Right ventricle myocardium superior (tissue), 1 donor: ENCODE data around the gene FBRS. TPM values are rescaled to one million over a fixed set of nuclear protein-coding genes. Genes with fewer than 3 reads are reported as not detected.
A peak's percentile ranks its signal among the peaks of the same experiment; 100 is the strongest.
"Not testable (repeated sequence)": the region's sequence is repeated elsewhere in the genome, so short reads cannot be mapped to it uniquely, and the experiment has no call there.

ENCODE experiments used
- ATAC-seq: fragments of 200-7000 bp; cut with Tn5 transposase; one replicate; pipeline ENCODE4 v1.9.1; 2020; ENCODE audit warnings: mild to moderate bottlenecking; ENCODE audit not compliant: poor library complexity
- DNase-seq: peaks from one replicate; pipeline ENCODE4 v3.0.0-alpha.2; 2020
- intact Hi-C: fragments of 100-400 bp; cut with DNase I; formaldehyde crosslinking; loops from one replicate; pipeline ENCODE4 v1.11.2; 2022
- total RNA-seq: library from RNA; stranded (reverse); fragmentation: NEBNext Ultra II Directional; extraction: Animal tissue kit (Norgen Biotek cat#: 25700); gene quantifications from one replicate; pipeline ENCODE4 v1.2.1, GENCODE V29; 2021
- donor health status: DM: no; HTN: yes; CAD: no; lungs with severe emphysema.

Gene FBRS
- total RNA-seq, 1 donor from 2014 or later: 28.3 TPM

GRCh38 chr16:30688701-30689100 is 30.5 kb downstream of the FBRS start:
- DNase-seq: no peak
- intact Hi-C loops: no loop called here

GRCh38 chr16:30691907-30692306 is 33.7 kb downstream of the FBRS start:
- intact Hi-C loops: no loop called here
- ATAC-seq: no peak
- no peak for DNase-seq

More at GRCh38 chr16:30688701-30689100, 30.5 kb downstream of the FBRS start:
- ATAC-seq: no peak

- no peak for DNase-seq
- intact Hi-C loops: no loop called here
- ATAC-seq: no peak
Measured at GRCh38 chr16:30692396-30693064, 34.3 kb downstream of the FBRS start.

GRCh38 chr16:30694926-30695693 is 36.9 kb downstream of the FBRS start:
- ATAC-seq (no peak), DNase-seq (no peak)
- intact Hi-C loops: no loop called here

- intact Hi-C loops, ATAC-seq: not testable (repeated sequence)
Measured at GRCh38 chr16:30696646-30697045, 38.4 kb downstream of the FBRS start.

GRCh38 chr16:30697264-30698138 is 39.3 kb downstream of the FBRS start:
- no peak for ATAC-seq
- intact Hi-C loops: no loop called here
- no peak for DNase-seq

More at GRCh38 chr16:30696646-30697045, 38.4 kb downstream of the FBRS start:
- DNase-seq: peak; percentile 29

GRCh38 chr16:30698139-30698815 is 40.0 kb downstream of the FBRS start:
- ATAC-seq (peak; percentile 96), DNase-seq (peak; percentile 100)
- intact Hi-C loops: no loop called here

GRCh38 chr16:30698816-30699614 is 40.8 kb downstream of the FBRS start, which contains the start of gene SRCAP:
TSS of gene SRCAP (plus strand) at chr16:30699171. CDS start at chr16:30700825, 1,654 bp downstream.
- intact Hi-C loops: no loop called here
- ATAC-seq (peak; percentile 80), DNase-seq (peak; percentile 91)

- DNase-seq (peak; percentile 24), ATAC-seq (no peak)
- intact Hi-C loops: no loop called here
Measured at GRCh38 chr16:30699615-30700099, 41.4 kb downstream of the FBRS start.

- DNase-seq (peak; percentile 66), ATAC-seq (no peak)
- intact Hi-C loops: no loop called here
Measured at GRCh38 chr16:30700491-30700890, 42.3 kb downstream of the FBRS start.

- intact Hi-C loops: no loop called here
- ATAC-seq: no peak
- DNase-seq: no peak
Measured at GRCh38 chr16:30700971-30701370, 42.7 kb downstream of the FBRS start.

GRCh38 chr16:30703071-30703470 is 44.8 kb downstream of the FBRS start:
- peak; percentile 13 for DNase-seq
- ATAC-seq, intact Hi-C loops: not testable (repeated sequence)

- no peak for ATAC-seq
- peak; percentile 15 for DNase-seq
- intact Hi-C loops: no loop called here
Measured at GRCh38 chr16:30703971-30704370, 45.7 kb downstream of the FBRS start.

- intact Hi-C loops: no loop called here
- DNase-seq (no peak), ATAC-seq (no peak)
Measured at GRCh38 chr16:30706046-30706445, 47.8 kb downstream of the FBRS start.

- ATAC-seq (no peak), DNase-seq (no peak)
- intact Hi-C loops: no loop called here
Measured at GRCh38 chr16:30710971-30711370, 52.7 kb downstream of the FBRS start.

GRCh38 chr16:30711712-30712111 is 53.5 kb downstream of the FBRS start:
- DNase-seq (peak; percentile 10), ATAC-seq (no peak)
- intact Hi-C loops: no loop called here

GRCh38 chr16:30715750-30716445 is 57.7 kb downstream of the FBRS start:
- ATAC-seq: no peak
- intact Hi-C loops: no loop called here
- DNase-seq: no peak
